Stimulated activated CD4-positive, alpha-beta T cell treated with anti-CD3 and anti-CD28 coated beads, Interleukin-1b, Interleukin-23, amount 100 ng/mL, for 4 hours (primary cell): ENCODE measurements around the gene SKI.
"Not testable (repeated sequence)": the region's sequence is repeated elsewhere in the genome, so short reads cannot be mapped to it uniquely, and the experiment has no call there.

Experiments
- DNase-seq, 2 donors: peaks; one replicate each; pipeline ENCODE4 v3.0.0-alpha.2; 2020; ENCODE audit warnings: low read depth in 2 of 2

The SKI gene

DNA sequence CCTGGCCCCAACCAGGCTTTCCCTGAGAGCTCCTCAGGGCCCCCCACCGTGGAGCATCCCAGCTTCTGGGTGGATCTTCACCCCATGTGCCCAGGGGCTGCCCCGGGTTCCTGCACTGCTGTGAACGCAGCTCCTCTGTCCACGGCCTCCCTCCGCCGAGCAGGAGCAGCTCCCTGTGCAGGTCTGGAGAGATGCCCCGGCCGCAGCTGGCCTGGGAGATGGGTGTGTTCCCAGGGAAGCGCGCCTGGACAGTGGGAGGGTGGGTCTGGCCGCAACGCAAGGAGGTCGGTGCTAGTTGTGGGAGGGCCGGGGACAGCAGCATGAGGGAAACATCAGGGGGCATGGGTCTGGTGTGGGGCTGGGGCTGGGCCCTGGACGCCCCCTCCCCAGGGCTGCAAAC is 91.9 kb downstream of the SKI start:
- no peak for DNase-seq

GRCh38 chr1:2320760-2321667 is 92.9 kb downstream of the SKI start:
- no peak for DNase-seq

DNA sequence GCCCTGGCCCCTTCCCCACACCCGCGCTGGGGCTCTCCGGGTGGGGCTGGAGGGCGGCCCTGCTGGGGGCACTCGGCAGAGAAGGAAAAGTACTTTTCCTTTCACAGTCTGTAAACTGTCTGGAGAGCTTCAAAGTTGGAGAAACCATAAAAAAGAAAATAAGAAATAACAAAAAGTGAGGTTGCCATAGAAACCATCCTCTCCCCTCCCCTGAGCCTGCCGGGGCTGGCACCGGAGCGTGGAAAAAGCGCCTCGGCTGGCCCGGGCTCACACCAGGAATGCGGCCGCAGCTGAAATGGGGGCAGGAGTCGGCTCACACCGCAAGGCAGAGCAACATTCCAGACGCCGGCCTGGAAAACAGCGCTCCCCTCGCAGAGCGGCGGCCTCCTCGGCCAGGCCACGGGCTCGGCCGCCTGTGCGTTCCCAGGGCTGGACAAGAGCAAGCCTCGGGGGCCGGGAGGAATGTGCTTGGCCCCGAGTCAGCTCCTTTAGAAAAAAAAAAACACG is 94.0 kb downstream of the SKI start:
- DNase-seq: no peak

DNA sequence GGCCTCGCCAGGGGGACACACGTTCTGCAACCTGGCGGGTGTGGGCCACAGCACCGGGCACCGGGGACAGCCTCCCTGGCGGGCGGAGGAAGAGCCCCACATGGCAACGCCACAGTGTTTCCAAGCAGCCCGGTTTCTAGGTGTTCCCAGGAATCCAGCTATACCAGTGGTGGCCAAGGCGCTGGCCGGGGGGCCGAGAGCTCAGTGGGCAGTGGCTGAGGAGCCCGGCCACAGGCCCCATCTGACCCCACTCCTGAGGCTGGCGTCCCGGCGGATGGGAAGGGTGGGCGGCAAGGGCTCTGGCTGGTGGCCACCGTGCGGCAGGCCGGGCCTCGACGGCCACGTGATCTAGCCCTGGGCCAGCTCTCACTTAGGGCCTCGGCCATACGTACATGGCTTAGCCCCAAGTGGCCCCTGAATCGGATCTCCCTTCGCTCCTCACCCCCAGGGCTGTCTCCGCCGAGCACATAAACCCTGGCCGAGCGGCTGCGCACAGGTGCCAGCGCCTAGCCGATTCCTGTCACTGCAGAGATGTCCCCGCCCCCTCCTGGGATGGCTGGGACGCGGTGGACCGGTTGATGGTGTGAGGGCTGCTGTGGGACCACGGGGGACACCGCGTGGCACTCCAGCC is 94.6 kb downstream of the SKI start:
- no peak for DNase-seq

GRCh38 chr1:2323451-2323974 is 95.4 kb downstream of the SKI start:
- no peak for DNase-seq

DNA sequence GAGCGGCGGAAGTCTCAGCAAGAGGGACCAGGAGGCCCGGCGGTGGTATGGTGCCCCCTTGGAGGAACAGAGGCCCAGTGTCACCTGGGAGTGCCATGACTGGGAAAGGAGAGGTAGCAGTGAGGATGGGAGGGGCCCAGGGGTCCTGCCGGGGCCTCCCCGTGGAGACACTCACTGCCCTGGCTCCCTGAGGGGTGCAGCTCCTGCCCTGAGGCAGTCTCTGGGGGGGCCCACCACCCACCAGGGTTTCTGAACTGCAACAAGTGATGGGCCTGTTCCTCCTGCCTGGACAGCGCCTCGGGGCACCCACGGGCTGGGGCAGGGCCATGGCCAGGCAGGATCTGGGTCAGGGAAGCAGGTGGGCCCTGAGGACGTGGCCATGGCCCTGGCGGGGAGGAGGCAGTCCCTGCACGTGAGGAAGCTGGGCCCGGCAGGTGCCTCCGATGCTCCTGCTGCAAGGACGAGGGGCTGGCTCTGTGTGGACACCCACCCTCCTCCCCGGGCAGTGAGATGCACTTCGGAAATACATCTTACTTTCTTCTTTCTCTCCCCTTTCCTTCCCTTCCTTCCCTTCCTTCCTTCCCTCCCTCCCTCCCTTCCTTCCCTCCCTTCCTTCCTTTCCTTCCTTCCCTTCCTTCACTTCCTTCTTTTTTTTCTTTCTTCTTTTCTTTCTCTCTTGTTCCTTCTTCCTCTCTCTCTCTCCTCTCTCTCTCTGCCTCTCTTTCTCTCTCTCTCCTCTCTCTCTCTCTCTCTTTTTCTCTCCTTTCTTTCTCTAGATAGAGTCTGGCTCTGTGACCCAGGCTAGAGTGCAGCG is 96.6 kb downstream of the SKI start:
- DNase-seq: no peak

- DNase-seq: no peak
Observed at GRCh38 chr1:2326524-2326923, 98.4 kb downstream of the SKI start.

- DNase-seq: not testable (repeated sequence)
Observed at GRCh38 chr1:2327162-2327561, 99.0 kb downstream of the SKI start.

- DNase-seq: no peak
Observed at GRCh38 chr1:2327841-2328240, 99.7 kb downstream of the SKI start.

DNA sequence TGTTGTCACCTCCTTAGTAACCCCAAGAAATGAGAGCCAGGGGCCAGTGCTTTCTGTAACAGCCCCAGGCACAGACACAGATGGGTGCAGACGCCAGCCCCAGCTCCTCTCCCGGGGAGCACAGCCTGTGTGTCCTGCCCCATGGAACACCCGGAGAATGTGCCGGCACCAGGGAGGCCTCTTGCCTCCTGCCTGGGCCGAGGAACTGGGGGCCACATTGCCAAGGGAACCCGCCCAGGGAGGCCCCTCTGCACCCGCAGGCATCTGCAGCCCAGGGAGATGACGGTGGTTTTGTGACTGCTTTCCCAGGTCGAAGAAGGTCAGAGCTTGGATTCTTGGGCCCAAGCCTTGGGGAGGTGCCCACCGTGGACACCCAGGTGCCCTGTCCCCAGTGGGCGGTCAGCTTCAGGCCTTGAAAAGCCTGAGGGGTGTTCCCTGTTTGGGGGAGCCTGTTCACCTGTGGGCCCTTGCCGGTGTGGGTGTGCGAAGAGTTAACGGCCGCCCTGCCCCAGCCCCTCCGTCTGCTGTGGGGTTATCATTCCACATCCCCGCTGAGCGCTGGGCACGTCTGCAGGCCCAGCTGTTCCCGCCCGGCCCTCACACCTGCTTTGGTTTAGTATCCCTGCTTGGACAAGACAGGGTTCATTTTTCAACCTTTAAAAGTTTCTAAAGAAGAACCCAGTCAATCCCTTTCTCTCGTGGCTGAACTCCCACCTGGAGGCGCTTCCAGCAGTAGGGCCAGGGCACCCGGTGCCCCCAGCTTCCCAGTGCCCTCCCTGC is 100.7 kb downstream of the SKI start:
- DNase-seq: no peak

DNA sequence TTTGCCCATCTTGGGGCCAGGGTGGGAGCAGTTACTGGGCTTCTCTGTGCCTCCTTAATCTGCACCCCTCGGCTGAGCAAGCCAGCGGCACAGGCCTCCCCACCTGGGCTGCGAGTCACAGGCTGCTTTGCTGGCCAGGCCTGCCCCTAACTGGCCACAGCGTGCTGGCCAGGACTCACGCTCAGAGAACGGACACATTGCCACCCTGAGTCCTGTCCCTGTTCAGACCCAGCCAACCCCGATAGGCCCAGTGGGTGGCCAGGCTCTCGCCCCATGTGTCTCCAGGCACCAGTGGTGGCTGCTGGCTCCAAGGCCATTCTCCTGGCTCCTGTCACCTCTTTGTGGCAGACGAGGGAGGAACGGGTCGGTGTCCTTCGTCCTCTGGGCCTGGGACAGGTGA is 101.9 kb downstream of the SKI start:
- no peak for DNase-seq

DNA sequence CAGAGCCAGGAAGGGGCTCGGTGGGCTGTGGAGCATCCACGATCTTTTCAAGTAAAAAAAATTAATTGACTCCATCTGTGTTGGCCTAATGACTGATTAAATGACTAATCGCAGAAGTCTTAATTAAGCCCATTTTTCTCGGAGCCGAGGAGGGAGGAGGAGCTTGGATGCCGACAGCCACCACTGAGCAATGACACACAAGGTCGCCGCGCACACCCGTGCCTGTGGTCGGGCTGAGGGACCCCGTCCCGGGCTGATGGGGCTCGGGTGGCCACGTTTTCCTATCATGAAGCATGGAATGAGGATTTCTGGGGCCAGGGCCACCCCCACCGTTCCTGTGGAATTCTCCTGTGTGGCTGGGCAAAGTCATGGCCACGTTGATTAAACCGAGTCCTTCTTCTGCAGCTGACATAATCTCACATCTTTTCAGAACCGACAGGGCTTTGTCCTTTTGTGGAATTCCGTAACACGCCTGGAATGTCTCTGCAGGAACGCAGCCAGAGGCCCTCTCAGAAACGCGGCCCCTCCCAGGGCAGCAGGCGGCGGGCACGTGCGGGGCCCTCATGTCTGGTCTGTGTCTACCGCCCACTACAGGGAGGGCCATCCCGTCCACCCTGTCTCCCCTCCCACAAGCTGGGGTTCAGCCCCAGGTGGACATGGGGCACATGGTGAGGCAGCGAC is 102.5 kb downstream of the SKI start:
- no peak for DNase-seq

GRCh38 chr1:2331200-2331544 is 103.1 kb downstream of the SKI start:
- DNase-seq: no peak

GRCh38 chr1:2331580-2331979 is 103.5 kb downstream of the SKI start:
- not testable (repeated sequence) for DNase-seq

DNA sequence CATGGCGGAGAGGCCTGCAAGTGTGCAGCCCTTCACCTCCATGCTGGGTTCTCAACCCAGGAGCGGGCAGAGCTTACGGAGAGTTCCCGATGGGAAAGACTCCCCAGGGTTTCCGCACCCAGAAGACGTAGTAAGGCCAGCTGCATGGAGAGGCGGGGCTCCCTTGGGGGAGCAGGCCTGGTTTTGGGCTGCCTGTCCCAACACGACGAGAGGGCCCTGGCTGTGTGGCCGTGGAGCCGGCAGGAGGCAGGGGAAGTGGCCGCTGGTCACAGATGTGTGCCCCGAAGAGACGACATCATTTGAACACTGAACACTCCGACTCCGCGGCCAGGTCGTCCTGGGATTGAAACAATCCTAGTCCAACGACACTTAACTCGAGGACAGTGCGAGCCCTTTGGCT is 106.2 kb downstream of the SKI start:
- no peak for DNase-seq

DNA sequence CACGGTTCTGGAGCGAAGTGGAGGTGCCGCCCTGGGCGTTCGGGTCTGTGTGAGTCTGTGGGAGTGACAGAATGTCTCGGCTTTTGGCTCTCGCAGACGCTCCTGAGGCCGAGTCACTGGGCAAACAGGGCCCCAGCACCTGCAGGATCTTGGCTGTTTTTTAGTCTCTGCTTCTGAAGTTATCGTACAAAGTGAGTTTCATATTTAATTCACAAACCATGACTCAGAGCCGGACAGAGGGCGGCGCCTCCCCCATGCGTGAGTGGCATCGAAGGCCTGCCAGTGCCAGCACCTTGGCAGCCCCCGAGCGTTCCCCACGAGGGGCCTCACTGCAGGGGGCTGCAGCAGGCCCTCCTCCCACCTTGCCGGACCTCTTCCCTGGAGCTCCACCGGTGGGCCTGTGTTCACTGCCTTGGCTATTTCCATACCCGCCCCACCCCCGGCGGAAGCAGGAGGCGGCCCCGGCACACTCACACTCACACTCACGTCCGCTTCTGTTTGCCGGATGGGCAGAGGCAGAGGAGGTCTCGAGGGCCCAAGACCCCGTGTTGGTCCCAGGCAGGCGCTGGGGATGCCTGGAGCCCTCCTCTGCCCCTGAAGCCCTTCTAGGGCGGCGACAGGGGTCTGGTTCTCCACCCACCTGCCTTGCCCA is 106.9 kb downstream of the SKI start:
- DNase-seq: no peak

GRCh38 chr1:2335721-2336455 is 107.8 kb downstream of the SKI start:
- no peak for DNase-seq

GRCh38 chr1:2336499-2336898 is 108.4 kb downstream of the SKI start:
- no peak for DNase-seq

- DNase-seq: no peak
Observed at GRCh38 chr1:2337081-2337480, 109.0 kb downstream of the SKI start.

GRCh38 chr1:2337501-2337900 is 109.4 kb downstream of the SKI start:
- DNase-seq: no peak
